Right atrium auricular region (tissue), 2 donors: ENCODE data around the gene ZNF343. TPM values are rescaled to one million over a fixed set of nuclear protein-coding genes. Genes with fewer than 3 reads are reported as not detected.

Source experiments
- DNase-seq: peaks from one replicate; pipeline ENCODE4 v3.0.0-alpha.2; 2019; ENCODE audit warnings: low spot score
- H3K27ac ChIP-seq, 2 donors: fragments of 200-600 bp; sonication (generic); 1 replicate in 1 of 2; 2 replicates in 1 of 2; pipeline ENCODE4 v1.5.1; 2016 to 2019
- H3K27me3 ChIP-seq, 2 donors: fragments of 200-600 bp; sonication (generic); one replicate each; pipeline versions ENCODE4 v1.5.1 to v1.6.0; 2017 to 2019
- H3K36me3 ChIP-seq: fragments of 200-600 bp; sonication (generic); one replicate; pipeline ENCODE4 v1.5.1; 2016
- H3K4me1 ChIP-seq, 2 donors: fragments of 200-600 bp; sonication (generic); one replicate each; pipeline versions ENCODE4 v1.5.1 to v1.6.0; 2017 to 2019
- H3K4me3 ChIP-seq, 2 donors: fragments of 200-600 bp; sonication (generic); 1 replicate in 1 of 2; 2 replicates in 1 of 2; pipeline ENCODE4 v1.5.1; 2017 to 2019; ENCODE audit warnings: mild to moderate bottlenecking in 1 of 2, moderate library complexity in 1 of 2
- H3K9me3 ChIP-seq, 2 donors: fragments of 200-600 bp; sonication (generic); one replicate each; pipeline ENCODE4 v1.5.1; 2019
- CTCF ChIP-seq, 2 donors: fragments of 200-600 bp; sonication (generic); IDR thresholded peaks; one replicate each; pipeline ENCODE4 v1.5.1; 2019; ENCODE audit warnings: antibody characterized with exemption in 2 of 2
- total RNA-seq, 2 donors: library from RNA; depleted of rRNA; stranded (reverse); fragments of >200 nt; gene quantifications; one replicate each; pipeline ENCODE4 v1.1.0, GENCODE V29; 2016

Gene ZNF343
- total RNA-seq, 2 donors from 2014 or later, result 5.1 TPM

- no peak for DNase-seq
- Histone ChIP-seq H3K9me3 (no peaks in the 10 kb centered on the region), H3K27ac (no peak overlapping the region), H3K27me3 (no peaks in the 10 kb centered on the region), H3K36me3 (peaks cover 88% of the 10 kb centered on the region), H3K4me3 (no peak overlapping the region), H3K4me1 (peaks cover 0 to 12% of the 10 kb centered on the region in 2 donors)
- TF ChIP-seq CTCF (IDR thresholded peaks at IDR 0.05), result no peak
These were observed 44.9 kb downstream of the ZNF343 start for GRCh38 chr20:2463616-2464365.

GRCh38 chr20:2462484-2462883, 46.2 kb downstream of the ZNF343 start:
- H3K27me3 ChIP-seq, result no peaks in the 10 kb centered on the region
- no peak overlapping the region for H3K4me3 ChIP-seq
- peaks cover 85% of the 10 kb centered on the region for H3K36me3 ChIP-seq
- H3K9me3 ChIP-seq, result no peaks in the 10 kb centered on the region
- H3K4me1 ChIP-seq, result no peaks in the 10 kb centered on the region
- no peak overlapping the region for H3K27ac ChIP-seq
- no peak for TF ChIP-seq CTCF (IDR thresholded peaks at IDR 0.05)
- DNase-seq, result no peak

GRCh38 chr20:2460752-2461424, 47.8 kb downstream of the ZNF343 start:
- Histone ChIP-seq H3K4me3 (no peak overlapping the region), H3K9me3 (no peaks in the 10 kb centered on the region), H3K36me3 (peaks cover 69% of the 10 kb centered on the region), H3K27me3 (no peaks in the 10 kb centered on the region), H3K4me1 (no peaks in the 10 kb centered on the region), H3K27ac (no peak overlapping the region)
- no peak for TF ChIP-seq CTCF (IDR thresholded peaks at IDR 0.05)
- no peak for DNase-seq

- no peak overlapping the region for H3K27ac ChIP-seq
- H3K27me3 ChIP-seq, result no peaks in the 10 kb centered on the region
- no peak for TF ChIP-seq CTCF (IDR thresholded peaks at IDR 0.05)
- H3K9me3 ChIP-seq, result no peaks in the 10 kb centered on the region
- H3K36me3 ChIP-seq, result peaks cover 62% of the 10 kb centered on the region
- H3K4me1 ChIP-seq, result no peaks in the 10 kb centered on the region
- H3K4me3 ChIP-seq, result no peak overlapping the region
- no peak for DNase-seq
These were observed 48.5 kb downstream of the ZNF343 start for GRCh38 chr20:2459981-2460751.

- TF ChIP-seq CTCF (IDR thresholded peaks at IDR 0.05), result no peak
- no peaks in the 10 kb centered on the region for H3K27me3 ChIP-seq
These were observed 49.7 kb downstream of the ZNF343 start for GRCh38 chr20:2458919-2459499.

More at GRCh38 chr20:2458919-2459499, 49.7 kb downstream of the ZNF343 start:
- no peak overlapping the region for H3K27ac ChIP-seq
- no peak for DNase-seq
- no peaks in the 10 kb centered on the region for H3K4me1 ChIP-seq
- peaks cover 50% of the 10 kb centered on the region for H3K36me3 ChIP-seq
- H3K9me3 ChIP-seq, result no peaks in the 10 kb centered on the region
- no peak overlapping the region for H3K4me3 ChIP-seq
